C4-2B (cell line): Measurements from ENCODE around the gene C4orf50.

ENCODE experiments used
- H3K27ac ChIP-seq: fragments of 450-650 bp; 2 replicates; pipeline ENCODE4 v1.5.1; 2017
- ZFX ChIP-seq: fragments of 450-650 bp; IDR thresholded peaks from 2 replicates; pipeline ENCODE4 v1.6.1; 2017
- TF ChIP-seq, protein P1 (sequence below): fragments of 450-650 bp; conservative IDR thresholded peaks from 2 replicates; pipeline ENCODE4 v1.5.1; 2017; ENCODE audit warnings: mild to moderate bottlenecking

C4orf50 gene

GRCh38 chr4:5988086-5988845 lies 30.0 kb downstream of the C4orf50 start:
- H3K27ac ChIP-seq: no peak overlapping the region
- no peak for TF ChIP-seq ZFX
- TF ChIP-seq, protein P1, sequence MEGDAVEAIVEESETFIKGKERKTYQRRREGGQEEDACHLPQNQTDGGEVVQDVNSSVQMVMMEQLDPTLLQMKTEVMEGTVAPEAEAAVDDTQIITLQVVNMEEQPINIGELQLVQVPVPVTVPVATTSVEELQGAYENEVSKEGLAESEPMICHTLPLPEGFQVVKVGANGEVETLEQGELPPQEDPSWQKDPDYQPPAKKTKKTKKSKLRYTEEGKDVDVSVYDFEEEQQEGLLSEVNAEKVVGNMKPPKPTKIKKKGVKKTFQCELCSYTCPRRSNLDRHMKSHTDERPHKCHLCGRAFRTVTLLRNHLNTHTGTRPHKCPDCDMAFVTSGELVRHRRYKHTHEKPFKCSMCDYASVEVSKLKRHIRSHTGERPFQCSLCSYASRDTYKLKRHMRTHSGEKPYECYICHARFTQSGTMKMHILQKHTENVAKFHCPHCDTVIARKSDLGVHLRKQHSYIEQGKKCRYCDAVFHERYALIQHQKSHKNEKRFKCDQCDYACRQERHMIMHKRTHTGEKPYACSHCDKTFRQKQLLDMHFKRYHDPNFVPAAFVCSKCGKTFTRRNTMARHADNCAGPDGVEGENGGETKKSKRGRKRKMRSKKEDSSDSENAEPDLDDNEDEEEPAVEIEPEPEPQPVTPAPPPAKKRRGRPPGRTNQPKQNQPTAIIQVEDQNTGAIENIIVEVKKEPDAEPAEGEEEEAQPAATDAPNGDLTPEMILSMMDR: no peak

DNA sequence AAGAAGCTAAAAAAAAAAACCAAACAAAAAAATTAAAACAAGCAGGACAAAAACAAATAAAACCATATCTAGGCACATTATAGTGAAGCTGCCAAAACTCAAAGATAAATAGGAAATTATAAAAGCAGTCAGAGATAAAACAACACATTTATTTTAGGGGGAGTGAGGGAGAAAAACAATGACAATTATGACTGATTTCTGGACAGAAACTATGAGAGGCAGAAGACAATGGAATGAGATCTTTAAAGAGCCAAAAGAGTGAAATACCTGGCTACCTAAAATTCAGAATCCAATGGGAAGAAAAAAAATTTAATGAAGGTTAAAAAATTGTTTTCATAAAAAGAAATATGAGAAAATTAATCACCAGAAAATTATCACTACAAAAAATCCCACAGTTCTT lies 33.4 kb downstream of the C4orf50 start:
- no peak overlapping the region for H3K27ac ChIP-seq
- TF ChIP-seq, protein P1: no peak
- TF ChIP-seq ZFX: no peak

DNA sequence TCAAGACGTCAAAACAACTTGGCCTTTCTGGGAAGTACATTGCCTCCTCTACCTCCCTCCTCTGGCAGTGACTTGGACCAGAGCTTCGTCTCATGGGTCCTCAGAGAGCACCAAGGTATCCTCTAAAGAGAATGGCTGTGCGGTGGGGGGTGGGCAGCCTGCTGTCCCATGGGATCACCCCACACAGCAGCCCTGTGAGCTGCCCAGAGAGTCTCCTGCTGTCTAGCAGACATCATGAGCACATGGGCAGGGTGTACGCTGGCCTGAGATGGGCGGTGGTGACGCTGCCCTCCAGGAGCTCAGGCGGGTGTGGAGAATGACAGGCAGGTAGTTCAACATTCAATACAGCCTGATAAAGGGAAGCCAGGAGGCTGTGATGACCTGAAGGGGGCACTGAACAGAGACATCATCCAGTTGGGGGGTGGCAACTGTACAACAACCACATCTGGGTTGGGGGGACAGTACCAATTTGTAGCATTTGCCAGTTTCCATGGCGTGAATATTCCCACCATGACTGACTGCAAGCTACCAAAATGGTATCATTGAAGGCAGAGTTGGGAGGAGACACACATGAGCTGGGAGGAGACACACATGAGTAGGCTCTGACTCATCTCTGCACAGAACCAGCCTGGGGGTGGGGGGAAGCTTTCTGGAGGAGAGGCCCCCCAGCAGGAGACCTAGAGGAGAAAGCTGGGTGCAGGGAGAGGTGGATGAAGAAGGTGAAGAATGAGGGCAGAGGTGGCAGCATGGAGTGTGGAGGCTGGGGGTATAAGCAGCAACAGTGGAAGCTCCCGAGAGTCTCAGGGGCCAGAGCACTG lies 35.9 kb downstream of the C4orf50 start:
- H3K27ac ChIP-seq: no peak overlapping the region
- TF ChIP-seq ZFX: no peak
- TF ChIP-seq, protein P1: no peak

GRCh38 chr4:5980436-5981155 lies 37.6 kb downstream of the C4orf50 start:
- TF ChIP-seq, protein P1: no peak
- no peak for TF ChIP-seq ZFX
- H3K27ac ChIP-seq: no peak overlapping the region

- no peak for TF ChIP-seq ZFX
- TF ChIP-seq, protein P1: peak; percentile 33
- no peak overlapping the region for H3K27ac ChIP-seq
These were observed 38.2 kb downstream of the C4orf50 start for GRCh38 chr4:5979981-5980380.

GRCh38 chr4:5976921-5977320 lies 41.3 kb downstream of the C4orf50 start:
- TF ChIP-seq, protein P1: no peak
- TF ChIP-seq ZFX: no peak
- no peak overlapping the region for H3K27ac ChIP-seq

DNA sequence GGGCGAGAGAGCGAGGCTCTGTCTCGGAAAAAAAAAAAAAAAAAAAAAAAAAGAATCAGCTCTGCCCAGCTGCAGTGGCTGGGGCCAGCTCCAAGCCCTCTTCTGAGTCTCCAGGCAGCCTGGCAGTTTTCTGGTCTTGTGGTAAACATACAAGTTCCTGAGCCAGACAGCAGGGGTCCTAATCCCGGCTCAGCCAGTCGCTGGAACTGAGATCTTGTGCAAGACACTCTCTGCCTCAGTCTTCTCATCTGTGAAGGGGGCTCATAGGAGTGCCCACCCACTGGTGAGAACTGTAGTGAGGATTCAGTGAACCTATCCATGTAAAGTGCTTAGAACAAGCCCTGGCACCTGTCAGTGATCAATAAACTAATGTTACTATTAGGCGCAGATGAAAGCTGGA lies 41.8 kb downstream of the C4orf50 start:
- TF ChIP-seq, protein P1: no peak
- no peak for TF ChIP-seq ZFX
- H3K27ac ChIP-seq: no peak overlapping the region
